A549 treated with AZD9567 at 1 μM for 4 hours (cell line): Measurements from ENCODE around the gene CRBN. TPM values are rescaled to one million over a fixed set of nuclear protein-coding genes. Genes with fewer than 3 reads are reported as not detected.

Source experiments
- total RNA-seq: library from RNA; stranded (reverse); fragments of 200-300 nt; extraction: Qiagen RNA extraction; gene quantifications from 5 replicates; pipeline ENCODE4 v1.2.3, GENCODE V29; 2022; ENCODE audit not compliant: insufficient read depth

The CRBN gene
- total RNA-seq: 22.7 to 40.4 TPM (median 26.4 TPM) in 5 replicates

DNA sequence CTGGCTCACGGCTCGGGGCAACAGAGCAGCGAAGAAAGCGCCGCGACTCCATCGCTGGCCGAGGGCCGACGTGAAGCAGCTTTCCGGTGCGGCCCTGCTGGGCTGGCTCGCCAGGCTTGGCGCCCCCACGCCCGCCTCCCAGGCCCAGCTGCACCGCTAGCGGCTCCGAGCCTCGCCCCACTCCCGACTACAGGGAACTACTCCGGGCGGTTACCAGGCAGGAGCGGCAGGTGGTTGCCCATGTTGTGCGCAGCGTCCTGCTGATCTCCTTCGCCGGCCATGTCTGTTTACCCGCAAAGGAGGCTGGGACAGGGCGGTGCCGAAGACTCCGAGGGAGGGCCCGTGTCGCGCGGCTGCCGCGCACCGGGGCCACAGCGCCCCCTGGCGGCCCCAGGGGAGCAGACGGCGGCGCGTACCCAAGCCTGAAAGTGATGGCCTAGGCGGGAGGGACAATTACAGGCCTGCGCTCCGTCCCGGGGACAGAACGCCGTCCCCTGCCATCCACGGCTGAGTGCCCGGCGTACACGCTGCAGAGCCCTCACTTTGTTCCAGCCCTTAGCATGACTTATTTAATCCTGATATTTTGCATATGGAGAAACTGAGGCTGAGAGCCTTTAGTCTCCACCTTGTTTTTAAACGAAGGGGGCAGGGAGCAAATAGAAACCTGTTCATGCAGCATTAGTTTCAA is at the start of gene CRBN:
Gene CRBN, minus strand, starts transcription at position 285 of the 688 bp plus-strand sequence. Its CDS starts 4 bp downstream, at position 281.

DNA sequence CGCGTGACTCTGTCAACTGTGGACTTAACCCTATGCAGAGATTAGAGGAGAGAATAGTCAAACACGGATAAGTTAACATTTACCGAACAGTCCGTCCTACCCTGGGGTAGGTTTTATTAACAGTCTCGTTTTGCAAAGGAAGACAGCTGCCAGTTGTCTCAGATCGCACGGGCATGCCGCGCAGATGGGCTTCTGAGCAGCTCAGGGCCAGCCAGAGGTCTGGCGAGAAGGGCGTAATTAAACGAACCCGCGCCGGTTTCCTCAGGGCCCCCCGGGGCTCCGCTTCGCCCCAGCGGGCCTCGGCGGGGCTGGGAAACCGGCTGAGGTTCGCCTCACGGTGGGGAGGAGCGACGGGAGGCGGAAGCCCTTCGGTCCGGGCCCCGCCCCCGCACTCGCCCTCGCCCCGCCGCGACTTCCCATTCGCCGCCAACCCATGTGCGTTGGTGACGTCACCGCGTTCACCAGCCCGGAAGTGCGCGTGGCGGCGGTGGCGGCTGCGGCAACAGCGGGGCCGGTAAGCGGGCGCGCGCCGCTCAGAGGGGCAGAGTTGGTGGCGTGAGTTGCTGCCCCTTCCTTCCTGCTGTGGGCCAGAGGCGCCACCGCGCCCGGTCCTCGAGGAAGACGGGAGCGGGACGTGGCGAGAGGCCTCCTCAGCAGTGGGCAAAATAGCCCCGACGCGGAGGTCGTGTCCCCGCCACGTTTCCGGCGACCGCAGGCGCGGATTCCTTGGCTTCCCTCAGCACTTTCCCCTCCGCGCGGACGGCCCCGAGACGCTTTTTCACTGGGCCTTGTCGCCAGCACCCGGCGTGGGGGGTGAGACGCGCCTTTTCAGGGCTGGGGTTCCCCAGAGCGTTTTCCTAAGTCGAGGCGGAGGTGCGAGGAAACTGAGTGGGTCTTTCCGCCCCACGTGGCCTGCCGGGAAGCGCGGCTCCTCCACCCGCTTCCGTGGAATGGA is 52.7 kb downstream of the CRBN start, which contains the start of gene TRNT1:
Gene TRNT1, plus strand, starts transcription at position 464 of the 955 bp plus-strand sequence. CDS start 2,101 bp downstream, outside the sequence.

GRCh38 chr3:3110299-3110630 is 69.2 kb downstream of the CRBN start, which contains the start of gene IL5RA:
Gene IL5RA (minus strand): TSS chr3:3110374. CDS start chr3:3104984, 5,390 bp downstream.

Other genes with a start within 250 kb of the CRBN start
- not detected in 5 replicates for gene IL5RA, start 69.3 kb downstream of the CRBN start, total RNA-seq
- 25.3 to 33.5 TPM (median 31.5 TPM) in 5 replicates for gene TRNT1, start 52.8 kb downstream of the CRBN start, total RNA-seq